Esophagus squamous epithelium (tissue), 5 donors: ENCODE measurements around the gene ST3GAL3. TPM values are rescaled to one million over a fixed set of nuclear protein-coding genes. Genes with fewer than 3 reads are reported as not detected.
A peak's percentile ranks its signal among the peaks of the same experiment; 100 is the strongest.

Experiments used
- DNase-seq: peaks from one replicate; lab custom pipeline; 2025; lab: John Stamatoyannopoulos, UW
- H3K27ac ChIP-seq, 4 donors: fragments of 200-600 bp; sonication (generic); one replicate each; pipeline ENCODE4 v1.5.1; 2016 to 2019; ENCODE audit warnings: mild to moderate bottlenecking in 1 of 4
- H3K27me3 ChIP-seq, 4 donors: fragments of 200-600 bp; sonication (generic); 1 replicate in 3 of 4; 2 replicates in 1 of 4; pipeline versions ENCODE4 v1.5.1 to v1.6.0; 2017 to 2021; ENCODE audit warnings: antibody characterized with exemption in 1 of 4
- H3K36me3 ChIP-seq, 3 donors: fragments of 200-600 bp; sonication (generic); one replicate each; pipeline ENCODE4 v1.5.1; 2016 to 2019
- H3K4me1 ChIP-seq, 3 donors: fragments of 200-600 bp; sonication (generic); one replicate each; pipeline ENCODE4 v1.5.1; 2017 to 2019
- H3K4me3 ChIP-seq, 4 donors: fragments of 200-600 bp; sonication (generic); 1 replicate in 3 of 4; 2 replicates in 1 of 4; pipeline ENCODE4 v1.5.1; 2016 to 2019; ENCODE audit warnings: mild to moderate bottlenecking in 2 of 4, moderate library complexity in 1 of 4
- H3K9me3 ChIP-seq, 3 donors: fragments of 200-600 bp; sonication (generic); one replicate each; pipeline ENCODE4 v1.5.1; 2016 to 2019
- POLR2A ChIP-seq, 4 donors: fragments of 450-650 bp; IDR thresholded peaks; one replicate each; pipeline ENCODE4 v1.6.1; 2017; ENCODE audit warnings: antibody characterized with exemption in 4 of 4, mild to moderate bottlenecking in 4 of 4, moderate library complexity in 3 of 4
- WGBS, 2 donors: methylation state at CpG; one replicate each; pipeline ENCODE4 v1.1.5; 2018; 5-methylcytosine and 5-hydroxymethylcytosine counted together
- intact Hi-C: fragments of 100-400 bp; cut with DNase I; formaldehyde crosslinking; loops from one replicate; pipeline ENCODE4 v1.15.0; 2022
- total RNA-seq, 4 donors: library from RNA; depleted of rRNA; stranded (reverse); fragments of >200 nt; gene quantifications; one replicate each; pipeline ENCODE4 v1.1.0, GENCODE V29; 2016
- TF ChIP-seq, protein P1 (sequence below), 6 experiments: fragments of 450-650 bp in 4 of 6; fragments of 200-600 bp in 2 of 6; sonication (generic) in 2 of 6; IDR thresholded peaks; one replicate each; pipeline ENCODE4 v1.5.1; 2016 to 2019; ENCODE audit warnings: antibody characterized with exemption in 6 of 6, mild to moderate bottlenecking in 4 of 6, moderate library complexity in 4 of 6
- donor health status: DM: yes; HTN: yes; CAD: no.

The ST3GAL3 gene
- total RNA-seq, 4 donors from 2014 or later: 2.8 to 10.7 (median 7.1) TPM

DNA sequence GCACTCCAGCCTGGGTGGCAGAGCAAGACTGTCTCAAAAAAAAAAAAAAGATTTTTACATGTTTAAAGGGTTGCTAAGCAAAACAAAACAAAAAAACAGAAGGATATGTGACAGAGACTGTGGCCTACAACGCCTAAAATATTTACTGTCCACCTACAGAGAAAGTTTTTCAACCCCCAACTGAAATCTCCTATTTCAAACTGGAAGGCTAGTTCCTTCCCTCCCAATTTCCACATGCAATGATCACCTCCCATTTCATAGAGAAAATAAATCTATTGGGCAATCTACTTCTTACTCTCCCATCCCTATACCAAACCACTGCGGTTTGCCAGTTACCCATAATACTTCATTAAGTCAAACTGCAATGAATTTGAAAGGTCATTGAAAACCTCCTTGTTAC, 74.2 kb downstream of the ST3GAL3 start:
- intact Hi-C loops: no loop called here
- DNase-seq: no peak
- H3K27me3 ChIP-seq: no peaks in the 10 kb centered on the region
- no peaks in the 10 kb centered on the region for H3K36me3 ChIP-seq
- WGBS, 2 donors: 69 to 77% methylated on average over 2 of the region's 2 CpGs
- no peaks in the 10 kb centered on the region for H3K9me3 ChIP-seq
- H3K4me1 ChIP-seq: peaks cover 0 to 41% (median 9%) of the 10 kb centered on the region in 3 donors
- no peak overlapping the region for H3K4me3 ChIP-seq
- no peak for TF ChIP-seq POLR2A (IDR thresholded peaks at IDR 0.05)
- TF ChIP-seq, protein P1, sequence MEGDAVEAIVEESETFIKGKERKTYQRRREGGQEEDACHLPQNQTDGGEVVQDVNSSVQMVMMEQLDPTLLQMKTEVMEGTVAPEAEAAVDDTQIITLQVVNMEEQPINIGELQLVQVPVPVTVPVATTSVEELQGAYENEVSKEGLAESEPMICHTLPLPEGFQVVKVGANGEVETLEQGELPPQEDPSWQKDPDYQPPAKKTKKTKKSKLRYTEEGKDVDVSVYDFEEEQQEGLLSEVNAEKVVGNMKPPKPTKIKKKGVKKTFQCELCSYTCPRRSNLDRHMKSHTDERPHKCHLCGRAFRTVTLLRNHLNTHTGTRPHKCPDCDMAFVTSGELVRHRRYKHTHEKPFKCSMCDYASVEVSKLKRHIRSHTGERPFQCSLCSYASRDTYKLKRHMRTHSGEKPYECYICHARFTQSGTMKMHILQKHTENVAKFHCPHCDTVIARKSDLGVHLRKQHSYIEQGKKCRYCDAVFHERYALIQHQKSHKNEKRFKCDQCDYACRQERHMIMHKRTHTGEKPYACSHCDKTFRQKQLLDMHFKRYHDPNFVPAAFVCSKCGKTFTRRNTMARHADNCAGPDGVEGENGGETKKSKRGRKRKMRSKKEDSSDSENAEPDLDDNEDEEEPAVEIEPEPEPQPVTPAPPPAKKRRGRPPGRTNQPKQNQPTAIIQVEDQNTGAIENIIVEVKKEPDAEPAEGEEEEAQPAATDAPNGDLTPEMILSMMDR (IDR thresholded peaks at IDR 0.05): no peak
- H3K27ac ChIP-seq: no peak overlapping the region

DNA sequence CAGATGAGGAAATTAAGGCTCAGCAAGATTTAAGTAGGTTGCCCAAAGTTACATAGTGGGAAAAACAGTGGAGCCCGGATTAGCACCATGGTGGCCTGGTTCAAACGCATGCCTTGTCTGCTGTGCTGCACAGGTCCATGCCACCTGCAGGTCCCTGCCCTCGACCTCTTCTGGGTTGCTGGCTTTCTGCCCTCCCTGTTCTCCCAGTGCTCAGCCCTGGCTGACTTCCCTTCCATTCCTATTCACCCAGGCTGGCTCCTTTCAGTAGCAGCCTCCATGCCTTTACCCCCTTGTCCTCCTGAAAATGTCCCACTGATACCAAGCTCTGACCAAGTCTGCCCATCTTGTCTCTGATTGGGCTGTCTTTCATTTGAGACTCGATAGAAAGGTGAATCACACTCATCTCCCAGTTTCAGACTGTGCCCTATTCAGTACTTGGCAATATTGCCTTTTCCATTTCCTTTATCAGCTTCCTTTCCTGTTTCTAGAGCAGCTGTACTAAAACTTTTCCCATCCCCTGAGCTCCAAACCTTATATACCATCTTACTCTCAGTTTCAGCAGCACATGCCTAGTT, 75.8 kb downstream of the ST3GAL3 start:
- H3K9me3 ChIP-seq: no peaks in the 10 kb centered on the region
- H3K36me3 ChIP-seq: no peaks in the 10 kb centered on the region
- H3K4me1 ChIP-seq: peaks cover 0 to 46% (median 9%) of the 10 kb centered on the region in 3 donors
- H3K27ac ChIP-seq: peak overlapping the region; percentile 57 to 84 (median 72)
- no peak overlapping the region for H3K4me3 ChIP-seq
- 59 to 69% methylated on average over 4 of the region's 4 CpGs for WGBS, 2 donors
- no peak for TF ChIP-seq POLR2A (IDR thresholded peaks at IDR 0.05)
- TF ChIP-seq, protein P1 (IDR thresholded peaks at IDR 0.05): no peak
- intact Hi-C loops: no loop called here
- no peaks in the 10 kb centered on the region for H3K27me3 ChIP-seq
- DNase-seq: no peak

DNA sequence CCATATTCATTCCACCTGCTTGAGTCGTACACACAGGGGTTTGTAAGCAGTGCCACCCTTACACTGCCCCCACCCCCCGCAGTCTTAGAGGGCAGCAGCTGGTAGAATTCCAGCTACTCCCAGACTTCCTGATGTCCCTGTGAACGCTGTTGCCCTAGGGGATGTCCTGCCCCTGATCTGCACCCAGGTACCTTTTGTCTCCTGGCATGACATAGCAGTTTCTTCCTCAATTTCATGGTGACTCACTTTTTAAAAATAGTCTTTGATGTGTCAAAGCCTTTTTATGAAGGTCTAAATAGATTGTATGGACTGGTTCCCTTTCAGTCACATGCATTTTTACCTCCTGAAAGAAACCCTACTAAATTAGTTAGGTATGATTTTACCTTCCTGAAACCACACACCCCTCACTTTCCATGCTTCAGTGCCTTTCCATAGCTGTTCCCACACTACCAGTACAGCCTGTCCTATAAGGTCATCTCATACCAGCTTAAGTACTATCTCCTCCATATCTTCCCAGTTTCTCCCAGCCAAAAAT, 76.4 kb downstream of the ST3GAL3 start:
- H3K27ac ChIP-seq: peak overlapping the region; percentile 57 to 84 (median 72)
- TF ChIP-seq, protein P1 (IDR thresholded peaks at IDR 0.05): no peak
- TF ChIP-seq POLR2A (IDR thresholded peaks at IDR 0.05): no peak
- no peaks in the 10 kb centered on the region for H3K36me3 ChIP-seq
- 24 to 45% methylated on average over 3 of the region's 3 CpGs for WGBS, 2 donors
- no peaks in the 10 kb centered on the region for H3K27me3 ChIP-seq
- no peaks in the 10 kb centered on the region for H3K9me3 ChIP-seq
- H3K4me1 ChIP-seq: peaks cover 0 to 46% (median 9%) of the 10 kb centered on the region in 3 donors
- no peak for DNase-seq
- intact Hi-C loops: no loop called here
- no peak overlapping the region for H3K4me3 ChIP-seq

DNA sequence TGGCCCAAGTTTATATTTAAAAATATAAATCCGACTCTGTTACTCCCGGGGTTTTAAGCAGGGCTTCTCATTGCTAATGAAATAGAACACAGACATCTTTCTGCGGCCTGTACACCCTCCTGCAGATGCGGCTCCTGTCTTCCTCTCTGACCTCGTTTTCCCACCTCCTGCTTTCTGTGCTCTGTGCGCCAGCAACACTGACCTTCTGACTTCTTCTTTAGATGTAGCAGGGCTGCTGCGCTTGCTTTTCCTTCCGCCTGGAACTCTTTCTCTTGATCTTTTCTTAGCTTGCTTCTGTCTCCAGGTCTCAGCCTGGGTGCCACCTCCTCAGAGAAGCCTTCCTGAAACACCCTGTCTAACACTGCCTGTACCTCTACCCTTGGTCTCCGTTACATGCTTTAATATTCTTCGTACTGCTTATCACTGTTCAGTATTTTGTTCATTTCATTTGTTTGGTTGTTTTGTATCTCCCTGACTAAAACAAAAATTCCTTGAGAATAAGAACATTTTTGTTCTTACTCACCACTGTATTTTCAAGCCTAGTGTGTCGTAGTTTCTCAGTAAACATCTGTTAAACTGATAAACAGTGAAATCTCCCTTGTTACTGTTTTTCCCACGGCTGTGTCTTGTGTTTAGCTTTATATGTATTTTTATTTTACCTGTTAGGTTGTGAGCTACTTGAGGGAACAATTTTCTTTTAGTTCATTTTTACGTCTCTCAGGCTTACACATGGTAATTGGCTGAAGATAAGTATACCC, 79.0 kb downstream of the ST3GAL3 start:
- DNase-seq: no peak
- Histone ChIP-seq H3K9me3 (no peaks in the 10 kb centered on the region), H3K4me1 (peaks cover 0 to 46% (median 9%) of the 10 kb centered on the region in 3 donors), H3K36me3 (no peaks in the 10 kb centered on the region), H3K27ac (peak overlapping the region in 1 of 4 donors; percentile 60), H3K4me3 (no peak overlapping the region), H3K27me3 (no peaks in the 10 kb centered on the region)
- TF ChIP-seq, protein P1 (IDR thresholded peaks at IDR 0.05): no peak
- TF ChIP-seq POLR2A (IDR thresholded peaks at IDR 0.05): no peak
- 82% methylated on average over 13 of the region's 13 CpGs for WGBS, 2 donors
- intact Hi-C loops: no loop called here

DNA sequence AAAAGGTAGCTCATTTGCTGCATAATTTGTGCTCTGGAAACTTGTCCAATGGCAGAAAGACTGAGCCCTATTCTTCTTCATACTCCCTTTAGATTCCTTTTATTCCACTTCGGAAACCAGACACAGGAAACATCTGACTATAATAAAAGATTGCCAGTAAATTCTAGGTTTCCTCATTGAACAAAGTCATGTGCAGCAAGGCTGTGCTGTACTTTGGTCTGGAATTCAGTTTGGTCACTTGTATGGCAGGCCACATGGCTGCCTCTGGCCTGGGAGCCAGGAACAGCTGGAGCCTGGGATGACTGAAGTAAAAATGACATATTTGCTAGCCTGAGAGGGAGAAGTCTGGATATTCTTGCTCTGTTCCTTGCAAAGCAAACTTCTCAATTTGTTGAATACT, 79.6 kb downstream of the ST3GAL3 start:
- DNase-seq: no peak
- no peaks in the 10 kb centered on the region for H3K36me3 ChIP-seq
- intact Hi-C loops: no loop called here
- H3K9me3 ChIP-seq: no peaks in the 10 kb centered on the region
- H3K4me1 ChIP-seq: peaks cover 0 to 46% (median 9%) of the 10 kb centered on the region in 3 donors
- no peak overlapping the region for H3K4me3 ChIP-seq
- WGBS, 2 donors: 54% methylated on average over 1 of the region's 1 CpG; no CpG with 5 or more reads in 1 of the 2 donors
- TF ChIP-seq POLR2A (IDR thresholded peaks at IDR 0.05): no peak
- TF ChIP-seq, protein P1 (IDR thresholded peaks at IDR 0.05): no peak
- peak overlapping the region in 1 of 4 donors; percentile 60 for H3K27ac ChIP-seq
- H3K27me3 ChIP-seq: no peaks in the 10 kb centered on the region
